Measurements from ENCODE around the gene TSHZ3. TPM values are rescaled to one million over a fixed set of nuclear protein-coding genes. Genes with fewer than 3 reads are reported as not detected.

Gene TSHZ3
- total RNA-seq, 1 experiment from 2014 or later: 3.2 TPM

- no peak overlapping the region for H3K18ac ChIP-seq (ENCODE audit: insufficient read length, low read depth, low read length)
- Mint-ChIP-seq H3K4me3 (no peak overlapping the region), H3K4me1 (peaks cover 19 to 32% of the 10 kb centered on the region in 2 experiments), H3K27ac (peak overlapping the region in 1 of 3 experiments; percentile 56; a peak in 1 of 7 replicates), H3K9me3 (no peaks in the 10 kb centered on the region), H3K36me3 (ENCODE audit: insufficient read depth in 1 of 3, low read depth in 3 of 3) (peaks cover 0 to under 1% (median 0%) of the 10 kb centered on the region in 3 experiments; a peak in 1 of 7 replicates), H3K27me3 (ENCODE audit: low read depth) (no peaks in the 10 kb centered on the region)
- H2BK20ac ChIP-seq (ENCODE audit: low read depth, low read length, poor library complexity, severe bottlenecking): no peak overlapping the region
- no peak overlapping the region for H2AFZ ChIP-seq (ENCODE audit: low read length)
- no CpG with 5 or more reads among the region's 7 CpGs for WGBS (ENCODE audit: extremely low coverage, insufficient read length, low lambda C conversion rate)
- no peak overlapping the region for H3T11ph ChIP-seq (ENCODE audit: low read length)
- H3K79me1 ChIP-seq (ENCODE audit: insufficient read depth, low read depth, low read length, poor library complexity, severe bottlenecking): no peaks in the 10 kb centered on the region
- H3K23me2 ChIP-seq (ENCODE audit: insufficient read length, low read depth, low read length, poor library complexity, severe bottlenecking): no peaks in the 10 kb centered on the region
- no peak for DNase-seq
- H3K56ac ChIP-seq (ENCODE audit: insufficient read length, low read depth, low read length): no peak overlapping the region
- no peak for TF ChIP-seq CTCF (conservative IDR thresholded peaks at IDR 0.05)
- no peak overlapping the region for H3K4ac ChIP-seq (ENCODE audit: low read depth, low read length)
- H2BK12ac ChIP-seq (ENCODE audit: insufficient read length, low read depth, low read length): no peak overlapping the region
- H4K8ac ChIP-seq (replicated peaks; ENCODE audit: insufficient read length, low read depth, low read length): no peak overlapping the region
- no peak overlapping the region for H2BK5ac ChIP-seq (ENCODE audit: insufficient read length, low read length)
- no peak overlapping the region for H2BK120ac ChIP-seq (ENCODE audit: low read depth, low read length, poor library complexity, severe bottlenecking)
- H3K79me2 ChIP-seq (ENCODE audit: insufficient read depth, low read length): peaks cover 2% of the 10 kb centered on the region; the same call in 1 of the 2 replicates
- H3K14ac ChIP-seq (ENCODE audit: insufficient read depth, low read length): no peak overlapping the region
- no peak overlapping the region for H4K91ac ChIP-seq (ENCODE audit: insufficient read length, low read depth, low read length)
- H3K4me1 ChIP-seq (ENCODE audit: insufficient read depth, low read length): peaks cover 6% of the 10 kb centered on the region; the same call in 1 of the 2 replicates
- H4K20me1 ChIP-seq (ENCODE audit: control insufficient read depth, insufficient read depth, insufficient read length): no peaks in the 10 kb centered on the region
- H4K5ac ChIP-seq (ENCODE audit: insufficient read length, low read depth, low read length): no peak overlapping the region
- no peak overlapping the region for H3K27ac ChIP-seq (ENCODE audit: insufficient read length, low read depth, low read length)
- H3K4me2 ChIP-seq (ENCODE audit: insufficient read depth, insufficient read length, low read length): no peak overlapping the region
- H3K27me3 ChIP-seq (ENCODE audit: insufficient read depth, low read length): no peaks in the 10 kb centered on the region
- no peak overlapping the region for H3K9ac ChIP-seq (ENCODE audit: extremely low read depth, insufficient read length, low read length)
- H3K9me3 ChIP-seq (ENCODE audit: control insufficient read depth, low read depth, low read length): no peaks in the 10 kb centered on the region
- no peak overlapping the region for H3K23ac ChIP-seq (ENCODE audit: insufficient read length, low read depth, low read length)
- H2BK15ac ChIP-seq (ENCODE audit: low read depth, low read length): no peak overlapping the region
- no peak overlapping the region for H2AK5ac ChIP-seq (ENCODE audit: insufficient read length, low read length)
These were observed 64.6 kb downstream of the TSHZ3 start for GRCh38 chr19:31284621-31285020.
